HepG2 (cell line): ENCODE results near the gene KRT2. TPM values are rescaled to one million over a fixed set of nuclear protein-coding genes. Genes with fewer than 3 reads are reported as not detected.

ENCODE experiments used
- ATAC-seq: fragments of 200-7000 bp; cut with Tn5 transposase; 3 replicates; pipeline ENCODE4 v1.9.1; 2020; ENCODE audit warnings: mild to moderate bottlenecking, moderate library complexity
- BruUV-seq: library from RNA; stranded (reverse); fragments of 400-500 nt; replicated peaks from 2 replicates; lab custom pipeline; 2021; lab: Mats Ljungman, UMichigan
- CTCF ChIA-PET: fragments of 300-600 bp; formaldehyde crosslinking; extraction: SDS; loops from one replicate; lab custom pipeline; 2021; ENCODE audit warnings: low total read pairs, inconsistent platforms, low intra/inter-chr PET ratio; lab: Yijun Ruan, JAX
- POLR2A ChIA-PET: fragments of 350-600 bp; sonication (Branson Sonifier 250); formaldehyde crosslinking; loops from one replicate; lab custom pipeline; 2020; ENCODE audit warnings: antibody characterized with exemption, inconsistent platforms; lab: Yijun Ruan, JAX
- DNase-seq: peaks from one replicate; pipeline ENCODE4 v3.0.0-alpha.2; 2015; ENCODE audit warnings: low spot score
- FAIRE-seq: peaks from 3 replicates; lab custom pipeline; 2011; peaks lifted over from hg19 to GRCh38; lab: Jason Lieb, UNC
- H2AFZ ChIP-seq: one replicate; pipeline ENCODE4 v1.6.1; 2011; ENCODE audit warnings: low read length, inconsistent platforms
- H3K27ac ChIP-seq: fragments of 300-600 bp; 3 replicates; pipeline ENCODE4 v1.8.0; 2011; ENCODE audit warnings: mixed run types, mild to moderate bottlenecking, mixed read lengths, low read length, inconsistent platforms; ENCODE audit not compliant: insufficient read depth; ENCODE audit errors: extremely low read length
- H3K27me3 ChIP-seq, 2 experiments: fragments of 200-600 bp in 1 of 2; 2 replicates in 1 of 2; 3 replicates in 1 of 2; pipeline versions ENCODE4 v1.6.0 to v1.8.0; 2011; ENCODE audit warnings: low read length in 2 of 2, mild to moderate bottlenecking in 2 of 2, moderate library complexity in 2 of 2, inconsistent platforms in 1 of 2; ENCODE audit not compliant: insufficient read depth in 2 of 2, control insufficient read depth in 1 of 2
- H3K36me3 ChIP-seq, 2 experiments: fragments of 200-600 bp in 1 of 2; replicated peaks in 1 of 2; 2 replicates in 1 of 2; 3 replicates in 1 of 2; pipeline versions ENCODE4 v1.5.1 to v1.8.0; 2011; ENCODE audit warnings: low read length in 2 of 2, inconsistent platforms in 1 of 2; ENCODE audit not compliant: insufficient read depth in 2 of 2, control insufficient read depth in 1 of 2
- H3K4me1 ChIP-seq: 2 replicates; pipeline ENCODE4 v1.5.1; 2012; ENCODE audit warnings: low read length, inconsistent platforms; ENCODE audit not compliant: insufficient read depth
- H3K4me2 ChIP-seq: 2 replicates; pipeline ENCODE4 v1.6.0; 2011; ENCODE audit warnings: low read depth, low read length, inconsistent platforms
- H3K4me3 ChIP-seq, 3 experiments: fragments of 200-600 bp in 1 of 3; sonication (generic), shearing (Covaris generic) in 1 of 3; replicated peaks in 1 of 3; 2 replicates each; pipeline ENCODE4 v1.5.1; 2011 to 2016; ENCODE audit warnings: low read length in 3 of 3, inconsistent platforms in 2 of 3, low read depth in 2 of 3, mild to moderate bottlenecking in 2 of 3, control low read depth in 1 of 3, mixed read lengths in 1 of 3; ENCODE audit not compliant: insufficient read depth in 1 of 3
- H3K79me2 ChIP-seq: one replicate; pipeline ENCODE4 v1.6.1; 2011; ENCODE audit warnings: low read length, inconsistent platforms; ENCODE audit not compliant: insufficient read depth
- H3K9ac ChIP-seq: 2 replicates; pipeline ENCODE4 v1.6.0; 2011; ENCODE audit warnings: mild to moderate bottlenecking, low read depth, low read length, inconsistent platforms; ENCODE audit not compliant: insufficient read depth
- H3K9me3 ChIP-seq: 2 replicates; pipeline ENCODE4 v1.5.1; 2012; ENCODE audit warnings: mild to moderate bottlenecking, low read length
- H4K20me1 ChIP-seq: 2 replicates; pipeline ENCODE4 v1.6.0; 2011; ENCODE audit warnings: inconsistent platforms, mild to moderate bottlenecking, low read length, moderate library complexity; ENCODE audit not compliant: insufficient read depth
- BHLHE40 ChIP-seq: IDR thresholded peaks from 2 replicates; pipeline ENCODE4 v1.6.1; 2011; ENCODE audit warnings: low read length, improper control_type of control experiment
- CCDC6 ChIP-seq: sonication (generic); formaldehyde crosslinking; IDR thresholded peaks from 2 replicates; pipeline ENCODE4 v1.8.1; 2022; ENCODE audit warnings: mild to moderate bottlenecking, missing genetic modification reagents, moderate library complexity
- CEBPZ ChIP-seq: IDR thresholded peaks from 2 replicates; pipeline ENCODE4 v1.6.1; 2012; ENCODE audit warnings: low read length, improper control_type of control experiment
- GLI4 ChIP-seq: sonication (generic); formaldehyde crosslinking; IDR thresholded peaks from 2 replicates; pipeline ENCODE4 v1.5.1; 2020; ENCODE audit warnings: missing genetic modification reagents, mild to moderate bottlenecking, moderate library complexity, borderline replicate concordance
- RARA ChIP-seq: IDR thresholded peaks from 2 replicates; pipeline ENCODE4 v1.6.1; 2016; ENCODE audit warnings: missing genetic modification reagents, missing compliant biosample characterization
- RARG ChIP-seq: sonication (generic); formaldehyde crosslinking; IDR thresholded peaks from 2 replicates; pipeline ENCODE4 v1.4.0; 2020; ENCODE audit warnings: low read depth, mild to moderate bottlenecking, missing genetic modification reagents
- SALL2 ChIP-seq: sonication (generic); formaldehyde crosslinking; IDR thresholded peaks from 2 replicates; pipeline ENCODE4 v1.8.1; 2023; ENCODE audit warnings: mild to moderate bottlenecking, missing genetic modification reagents, inconsistent platforms
- SMC3 ChIP-seq: IDR thresholded peaks from 2 replicates; pipeline ENCODE4 v1.6.1; 2011; ENCODE audit warnings: low read length, improper control_type of control experiment
- SP5 ChIP-seq: IDR thresholded peaks from 2 replicates; pipeline ENCODE4 v1.6.1; 2016; ENCODE audit warnings: low read depth, borderline replicate concordance
- TCF12 ChIP-seq, 2 experiments: fragments of 450-650 bp in 1 of 2; sonication (generic) in 1 of 2; formaldehyde crosslinking in 1 of 2; IDR thresholded peaks; 2 replicates each; pipeline versions ENCODE4 v1.6.1 to v1.8.0; 2017 to 2022; ENCODE audit warnings: antibody characterized with exemption in 1 of 2, mild to moderate bottlenecking in 1 of 2, missing genetic modification reagents in 1 of 2, moderate library complexity in 1 of 2
- ZBTB1 ChIP-seq: sonication (generic); formaldehyde crosslinking; IDR thresholded peaks from 2 replicates; pipeline ENCODE4 v1.4.0; 2020; ENCODE audit warnings: missing genetic modification reagents, borderline replicate concordance
- ZNF550 ChIP-seq: sonication (generic); formaldehyde crosslinking; IDR thresholded peaks from 2 replicates; pipeline ENCODE4 v1.4.0; 2020; ENCODE audit warnings: mild to moderate bottlenecking, missing genetic modification reagents, borderline replicate concordance
- ZNF563 ChIP-seq: sonication (generic); formaldehyde crosslinking; IDR thresholded peaks from 2 replicates; pipeline ENCODE4 v1.8.0; 2022; ENCODE audit warnings: mild to moderate bottlenecking, moderate library complexity, missing genetic modification reagents
- WGBS: methylation state at CpG from one replicate; pipeline ENCODE4 v1.1.6; 2017; ENCODE audit warnings: low lambda C conversion rate; 5-methylcytosine and 5-hydroxymethylcytosine counted together
- in situ Hi-C: cut with HindIII; loops from 2 replicates; pipeline ENCODE4 v1.10.0; 2017; ENCODE audit warnings: low pct_unique_long_range_greater_than_20kb; ENCODE audit not compliant: extremely low pct_ligation_motif_present
- intact Hi-C: fragments of 100-400 bp; cut with micrococcal nuclease; formaldehyde crosslinking; loops from one replicate; pipeline ENCODE4 v1.10.0; 2022; ENCODE audit not compliant: unreplicated experiment
- polyA plus RNA-seq, 8 experiments: library from polyadenylated mRNA; depleted of rRNA in 3 of 8; stranded (reverse) in 7 of 8; unstranded in 1 of 8; fragments of >200 nt; fragmentation: Illumina TruSeq in 4 of 8; extraction: Trizol in 4 of 8; gene quantifications; 2 replicates each; pipeline versions ENCODE4 v1.2.1 to v1.2.3, GENCODE V29; 2011 to 2016; ENCODE audit warnings: low read depth in 4 of 8, missing spikeins in 1 of 8, mixed read lengths in 1 of 8; ENCODE audit not compliant: insufficient read depth in 1 of 8
- total RNA-seq, 5 experiments: library from RNA; depleted of rRNA; stranded (reverse); fragments of >200 nt; fragmentation: Illumina TruSeq; extraction: Trizol; gene quantifications; 2 replicates each; pipeline ENCODE4 v1.2.3, GENCODE V29; 2016; ENCODE audit warnings: low read depth in 1 of 5
- TF ChIP-seq, protein P1 (sequence below): sonication (generic); formaldehyde crosslinking; IDR thresholded peaks from 2 replicates; pipeline ENCODE4 v1.5.1; 2020; ENCODE audit warnings: mild to moderate bottlenecking, moderate library complexity, missing genetic modification reagents

Gene KRT2
- total and polyA plus RNA-seq, 2 of the 13 experiments (the other 11 are each of a cell fraction or from before 2014, with no cell fraction given) = not detected

DNA sequence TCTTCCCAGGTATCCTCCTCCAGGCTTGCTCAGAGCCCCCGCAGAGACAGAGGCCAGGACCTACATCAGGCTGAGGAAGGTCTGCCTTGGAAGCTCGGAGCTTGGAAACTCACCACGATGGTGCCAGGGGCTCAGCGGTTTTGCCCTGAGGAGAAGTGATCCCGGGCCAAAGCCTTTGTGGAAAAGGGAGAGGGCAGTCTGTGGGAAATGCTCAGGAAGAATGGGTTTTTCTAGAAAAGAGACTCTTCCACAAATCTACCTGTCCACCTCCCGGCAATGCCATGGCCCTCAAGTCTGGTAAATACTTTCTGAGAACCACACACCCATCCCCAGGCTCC is 8.0 kb downstream of the KRT2 start:
- WGBS = 0% methylated on average over 5 of the region's 6 CpGs
- TF ChIP-seq ZNF550 (CRISPR knock-in tag) = no peak
- no peak for TF ChIP-seq ZBTB1
- no peak for TF ChIP-seq GLI4 (CRISPR knock-in tag)
- no peak for TF ChIP-seq TCF12 (IDR thresholded peaks at IDR 0.05)
- TF ChIP-seq TCF12 (CRISPR knock-in tag; IDR thresholded peaks at IDR 0.05) = no peak
- no peak for TF ChIP-seq SP5 (CRISPR knock-in tag)
- TF ChIP-seq RARA (CRISPR knock-in tag) = no peak
- no peak for TF ChIP-seq BHLHE40
- Histone ChIP-seq H3K27ac (no peak overlapping the region), H3K9me3 (no peaks in the 10 kb centered on the region), H3K4me2 (no peak overlapping the region), H3K27me3 (peaks cover 3 to 60% of the 10 kb centered on the region in 2 experiments; a peak in 3 of 5 replicates), H3K9ac (no peak overlapping the region), H3K4me1 (no peaks in the 10 kb centered on the region), H2AFZ (no peak overlapping the region), H3K4me3 (no peak overlapping the region), H3K79me2 (no peaks in the 10 kb centered on the region), H4K20me1 (no peaks in the 10 kb centered on the region), H3K36me3 (no peaks in the 10 kb centered on the region)
- intact Hi-C loops = no loop called here
- POLR2A ChIA-PET = no interaction called here
- BruUV-seq = no TSS peak
- FAIRE-seq (no peak), ATAC-seq (no peak), DNase-seq (no peak)
- CTCF ChIA-PET = no interaction called here
- in situ Hi-C loops = no loop called here

DNA sequence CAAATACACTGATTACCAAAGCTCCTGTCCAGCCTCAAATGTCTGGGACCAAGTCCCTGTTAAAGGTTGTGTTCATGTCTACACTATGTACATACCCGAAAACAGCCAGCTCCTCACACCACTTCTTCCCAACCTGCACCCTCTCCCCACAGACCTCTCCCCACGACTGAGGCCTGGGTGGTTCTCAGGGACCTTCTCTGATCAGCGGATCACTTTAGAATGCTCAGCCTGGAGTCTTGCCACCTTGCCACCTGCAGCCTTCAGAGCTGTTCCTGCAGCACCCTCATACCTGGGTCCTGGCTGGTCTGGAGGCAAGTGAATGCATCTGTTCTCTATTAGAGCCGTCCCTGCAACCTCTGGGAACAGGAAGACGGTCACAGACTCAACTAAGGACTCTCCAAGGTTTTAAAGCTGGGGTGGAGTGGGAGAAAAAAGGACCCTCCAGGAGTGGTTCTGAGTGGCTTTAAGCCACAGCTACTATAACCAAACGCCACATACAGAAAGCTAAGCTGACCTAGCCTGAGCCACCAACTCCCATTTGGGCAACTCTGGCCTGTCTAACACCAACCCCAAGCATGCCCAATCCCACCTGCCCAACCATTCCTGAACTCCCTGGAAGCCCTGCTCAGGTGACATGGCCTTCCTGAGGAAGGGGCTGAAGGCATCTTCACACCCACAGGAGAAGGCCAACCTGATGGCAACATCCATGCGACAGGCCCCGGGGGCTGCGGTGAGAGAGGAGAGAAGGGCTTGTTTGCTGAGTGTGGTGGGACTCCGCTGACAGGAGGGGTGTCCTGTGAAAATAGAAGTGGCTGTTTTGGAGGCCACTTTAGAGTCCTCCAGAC is 8.6 kb downstream of the KRT2 start:
- FAIRE-seq (no peak), DNase-seq (no peak), ATAC-seq (no peak)
- H3K4me3 ChIP-seq = no peak overlapping the region
- H3K27ac ChIP-seq = no peak overlapping the region
- BruUV-seq = no TSS peak
- no peaks in the 10 kb centered on the region for H3K36me3 ChIP-seq
- no peaks in the 10 kb centered on the region for H4K20me1 ChIP-seq
- ChIA-PET CTCF (no interaction called here), POLR2A (no interaction called here)
- intact Hi-C loops = no loop called here
- H3K4me1 ChIP-seq = no peaks in the 10 kb centered on the region
- no peak overlapping the region for H3K4me2 ChIP-seq
- in situ Hi-C loops = no loop called here
- no peaks in the 10 kb centered on the region for H3K9me3 ChIP-seq
- H3K9ac ChIP-seq = no peak overlapping the region
- H3K79me2 ChIP-seq = no peaks in the 10 kb centered on the region
- peaks cover 3 to 56% of the 10 kb centered on the region in 2 experiments; a peak in 3 of 5 replicates for H3K27me3 ChIP-seq
- 3% methylated on average over 6 of the region's 10 CpGs for WGBS
- H2AFZ ChIP-seq = no peak overlapping the region
- no peak for TF ChIP-seq SALL2 (CRISPR knock-in tag)
- TF ChIP-seq CEBPZ = no peak
- TF ChIP-seq ZNF563 = no peak
- TF ChIP-seq, protein P1, sequence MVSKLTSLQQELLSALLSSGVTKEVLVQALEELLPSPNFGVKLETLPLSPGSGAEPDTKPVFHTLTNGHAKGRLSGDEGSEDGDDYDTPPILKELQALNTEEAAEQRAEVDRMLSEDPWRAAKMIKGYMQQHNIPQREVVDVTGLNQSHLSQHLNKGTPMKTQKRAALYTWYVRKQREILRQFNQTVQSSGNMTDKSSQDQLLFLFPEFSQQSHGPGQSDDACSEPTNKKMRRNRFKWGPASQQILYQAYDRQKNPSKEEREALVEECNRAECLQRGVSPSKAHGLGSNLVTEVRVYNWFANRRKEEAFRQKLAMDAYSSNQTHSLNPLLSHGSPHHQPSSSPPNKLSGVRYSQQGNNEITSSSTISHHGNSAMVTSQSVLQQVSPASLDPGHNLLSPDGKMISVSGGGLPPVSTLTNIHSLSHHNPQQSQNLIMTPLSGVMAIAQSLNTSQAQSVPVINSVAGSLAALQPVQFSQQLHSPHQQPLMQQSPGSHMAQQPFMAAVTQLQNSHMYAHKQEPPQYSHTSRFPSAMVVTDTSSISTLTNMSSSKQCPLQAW (CRISPR knock-in tag) = no peak
- TF ChIP-seq CCDC6 (CRISPR knock-in tag) = no peak
- no peak for TF ChIP-seq RARG
- TF ChIP-seq SMC3 = no peak
